SIG-M5 treated with dmso at 0.1 percent for 504 hours (cell line): Measurements from ENCODE around the gene LBHD2.
A peak's percentile ranks its signal among the peaks of the same experiment; 100 is the strongest.
"Not testable (repeated sequence)": the region's sequence is repeated elsewhere in the genome, so short reads cannot be mapped to it uniquely, and the experiment has no call there.

Experiments used
- DNase-seq: peaks from one replicate; lab custom pipeline; 2025; ENCODE audit not compliant: unreplicated experiment; lab: John Stamatoyannopoulos, UW

The LBHD2 gene

DNA sequence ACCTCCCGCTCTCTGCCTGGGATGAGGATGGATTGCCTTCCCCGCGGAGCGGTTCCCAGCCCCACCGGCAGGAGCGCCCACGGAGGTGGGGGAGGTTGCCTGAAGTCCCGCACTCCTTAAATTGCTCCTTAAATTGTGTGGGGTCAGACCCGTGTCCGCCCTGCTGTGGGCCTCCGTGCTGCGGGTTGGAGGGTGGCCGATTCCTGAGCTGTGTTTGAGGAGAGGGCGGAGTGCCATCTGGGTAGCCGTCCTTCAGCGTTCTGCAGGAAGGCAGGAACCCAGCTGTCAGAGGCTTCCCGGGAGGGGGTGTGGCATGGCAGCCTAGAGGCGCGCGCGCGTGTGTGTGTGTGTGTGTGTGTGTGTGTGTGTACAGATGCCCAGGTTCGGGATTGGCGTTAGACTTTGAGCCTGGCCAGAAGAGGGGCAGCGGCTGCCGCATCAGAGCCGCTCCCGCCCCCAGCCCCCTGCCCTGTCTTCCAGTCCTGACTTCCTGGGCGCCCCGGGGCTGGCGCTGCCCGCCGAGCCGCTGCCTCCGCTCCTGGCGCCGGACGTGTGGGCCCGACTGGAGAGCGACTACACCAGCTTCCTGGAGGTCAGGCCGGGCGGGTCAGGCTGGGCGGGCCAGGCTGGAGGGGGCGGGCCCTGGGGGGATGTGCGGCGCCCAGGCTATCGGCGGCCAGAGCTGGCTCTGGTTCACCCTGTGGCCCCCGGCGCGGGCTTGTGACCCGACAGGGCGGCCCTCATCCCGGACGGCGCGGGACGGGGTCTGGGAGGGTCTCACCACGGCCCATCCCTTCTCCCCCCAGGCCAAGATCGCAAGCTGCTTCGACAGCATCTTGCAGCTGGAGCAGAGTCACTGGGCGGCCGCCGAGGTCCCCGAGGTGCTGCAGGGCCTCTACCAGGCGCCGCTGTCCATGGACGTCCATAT, 19.7 kb downstream of the LBHD2 start:
- DNase-seq: peak; percentile 14

DNA sequence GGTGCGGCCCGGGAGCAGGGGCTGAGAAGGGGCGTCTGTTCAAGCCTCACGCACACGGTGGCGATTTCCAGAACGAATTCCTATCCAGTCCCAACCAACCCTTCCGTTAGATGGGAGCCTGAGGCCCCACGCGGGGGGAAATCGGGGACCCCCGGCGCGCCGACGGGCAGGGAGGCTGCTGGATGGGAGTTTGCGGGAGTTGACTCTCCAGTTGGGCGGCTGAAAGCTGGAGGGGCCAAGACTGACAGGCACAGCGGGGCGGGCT, 20.3 kb downstream of the LBHD2 start:
- DNase-seq: no peak

DNA sequence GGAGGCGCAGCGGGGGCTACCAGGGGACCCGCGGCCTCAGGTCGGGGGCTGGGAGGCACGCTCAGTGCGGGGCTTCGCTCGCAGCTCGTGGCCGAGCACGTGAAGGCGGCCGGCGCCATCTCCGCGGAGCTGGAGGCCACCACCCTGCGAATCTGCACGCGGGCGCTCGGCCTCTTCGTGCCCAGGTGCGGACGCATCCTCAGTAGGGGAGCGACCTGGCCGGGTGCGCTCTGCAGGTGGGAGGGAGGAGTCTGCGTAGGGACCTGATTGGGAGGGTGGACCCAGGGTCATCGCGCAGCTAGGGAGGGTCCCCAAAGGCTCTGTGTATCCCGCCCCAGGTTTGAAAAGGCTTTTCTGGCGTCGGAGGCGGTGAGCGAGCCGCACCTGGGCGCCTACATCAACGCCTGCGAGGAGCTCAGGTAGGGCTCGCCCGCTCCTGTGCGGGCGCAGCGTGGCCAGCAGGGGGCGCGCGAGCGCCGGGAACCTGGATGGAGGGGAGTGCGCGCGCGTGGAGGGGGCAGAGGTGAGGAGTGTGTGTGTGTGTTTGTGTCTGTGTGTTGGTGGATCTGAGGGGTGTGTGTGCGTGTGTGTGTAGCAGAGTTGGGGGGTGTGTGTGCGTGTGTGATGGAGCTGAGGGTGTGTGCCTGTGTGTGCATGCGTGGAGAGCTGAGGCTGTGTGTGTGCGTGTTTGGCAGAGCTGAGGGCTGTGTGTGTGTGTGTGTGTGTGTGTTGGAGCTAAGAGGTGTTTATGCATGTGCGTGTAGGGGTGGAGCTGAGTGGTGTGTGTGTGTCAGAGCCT, 20.8 kb downstream of the LBHD2 start:
- peak; percentile 42 for DNase-seq

DNA sequence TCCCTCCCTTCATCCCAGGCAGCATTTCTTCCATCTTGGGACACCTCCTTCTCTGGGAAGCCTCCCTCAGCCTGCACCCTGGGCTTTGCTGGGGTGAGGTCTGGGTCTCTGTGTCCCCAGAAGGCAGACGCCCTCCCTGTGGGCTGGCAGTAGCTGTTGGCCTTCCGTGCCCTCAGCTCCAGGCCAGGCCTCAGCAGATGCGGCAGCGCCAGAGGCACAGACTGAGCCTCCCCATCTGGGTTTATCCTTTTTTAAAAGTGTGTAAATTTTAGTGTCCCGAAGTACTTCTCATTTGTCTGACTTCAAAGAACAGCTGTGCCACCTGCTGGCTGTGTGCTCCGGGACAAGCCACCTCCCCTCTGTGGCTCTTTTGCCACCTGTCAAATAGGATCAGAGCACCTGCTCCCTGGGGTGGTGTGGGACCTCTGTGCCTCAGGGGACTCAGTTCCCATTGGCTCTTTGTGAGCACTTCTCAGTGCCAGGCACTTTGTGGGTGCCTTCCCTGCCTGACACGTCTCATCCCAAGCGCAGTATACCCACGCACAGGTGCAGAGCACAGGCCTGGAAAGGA, 21.7 kb downstream of the LBHD2 start:
- peak; percentile 33 for DNase-seq

DNA sequence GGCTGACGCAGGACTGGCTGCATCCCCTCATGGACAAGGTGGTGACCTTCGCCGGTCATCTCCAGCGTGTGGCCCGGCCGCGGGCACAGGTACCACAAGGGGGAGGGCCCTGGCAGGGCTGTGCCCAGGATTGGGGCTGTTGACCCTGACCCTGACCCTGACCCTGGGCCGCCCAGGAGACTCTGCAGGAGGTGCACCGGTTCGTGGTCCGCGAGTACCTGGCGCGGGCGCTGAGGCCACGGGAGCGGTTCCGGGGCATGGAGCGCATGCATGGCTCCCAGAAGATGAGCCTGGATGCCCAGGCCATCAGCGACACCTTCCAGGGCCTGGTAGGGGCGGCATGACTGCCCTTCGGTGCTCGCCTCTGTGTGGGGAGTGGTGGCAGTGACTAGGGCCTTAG, 23.4 kb downstream of the LBHD2 start:
- DNase-seq: no peak

DNA sequence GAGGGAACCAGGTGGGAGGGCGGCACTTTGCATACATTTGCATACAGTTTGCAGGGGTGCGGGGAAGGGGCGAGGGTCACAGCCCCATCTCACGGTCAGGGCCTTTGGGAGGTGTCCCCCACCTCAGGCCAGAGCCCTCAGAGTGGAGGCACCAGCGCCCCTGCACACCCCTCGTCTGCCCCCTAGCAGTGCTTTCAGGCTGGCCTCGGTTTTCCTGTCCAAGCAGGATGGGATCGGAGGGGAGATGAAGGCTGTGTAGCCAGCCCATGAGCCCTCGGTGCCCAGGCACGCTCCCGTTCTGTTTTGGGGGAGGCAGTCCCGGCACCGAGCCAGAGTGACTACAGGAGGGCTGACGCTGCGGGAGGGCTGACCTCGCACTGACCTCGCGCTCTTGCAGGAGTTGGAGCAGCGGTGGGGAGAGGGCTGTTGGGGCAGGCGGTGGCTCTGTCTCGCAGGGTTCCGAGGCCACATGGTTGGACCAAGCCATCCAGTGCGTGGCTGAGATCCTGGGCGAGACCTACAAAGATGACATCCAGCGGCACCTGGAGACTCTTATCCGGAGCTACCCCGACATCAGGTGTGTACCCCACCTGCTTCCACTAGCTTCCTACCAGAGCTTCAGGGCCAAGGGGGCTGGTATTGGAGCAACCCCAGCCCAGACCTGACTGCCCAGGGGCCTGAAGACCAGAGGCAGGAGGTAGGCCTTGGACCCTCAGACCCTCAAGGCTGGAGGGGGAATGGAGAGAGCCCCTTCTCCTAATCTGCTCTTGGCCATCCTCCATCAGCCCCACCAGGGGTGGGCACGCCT, 24.1 kb downstream of the LBHD2 start:
- no peak for DNase-seq

DNA sequence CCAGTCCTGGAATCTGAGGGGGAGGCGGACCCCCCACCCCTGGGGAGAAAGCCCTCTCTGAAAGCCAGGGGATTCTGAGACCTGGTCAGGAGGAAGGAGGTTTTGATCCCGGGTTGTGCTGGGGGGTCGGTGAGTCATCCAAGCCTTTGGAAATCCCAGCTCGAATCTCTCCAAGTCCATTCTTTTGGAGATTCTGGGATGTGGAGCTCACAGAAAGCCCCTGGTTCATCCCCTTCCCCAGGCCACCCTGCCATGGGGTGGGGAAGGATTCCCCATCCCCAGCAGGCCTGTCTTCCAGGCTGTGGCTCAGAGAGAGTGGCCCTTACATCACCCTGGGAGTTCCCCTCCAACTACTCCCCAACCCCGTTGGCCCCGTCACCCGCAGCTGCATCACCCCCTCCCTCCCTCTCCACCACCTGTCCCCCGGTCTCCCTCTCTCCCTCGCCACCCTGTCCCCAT, 24.8 kb downstream of the LBHD2 start:
- DNase-seq: no peak

DNA sequence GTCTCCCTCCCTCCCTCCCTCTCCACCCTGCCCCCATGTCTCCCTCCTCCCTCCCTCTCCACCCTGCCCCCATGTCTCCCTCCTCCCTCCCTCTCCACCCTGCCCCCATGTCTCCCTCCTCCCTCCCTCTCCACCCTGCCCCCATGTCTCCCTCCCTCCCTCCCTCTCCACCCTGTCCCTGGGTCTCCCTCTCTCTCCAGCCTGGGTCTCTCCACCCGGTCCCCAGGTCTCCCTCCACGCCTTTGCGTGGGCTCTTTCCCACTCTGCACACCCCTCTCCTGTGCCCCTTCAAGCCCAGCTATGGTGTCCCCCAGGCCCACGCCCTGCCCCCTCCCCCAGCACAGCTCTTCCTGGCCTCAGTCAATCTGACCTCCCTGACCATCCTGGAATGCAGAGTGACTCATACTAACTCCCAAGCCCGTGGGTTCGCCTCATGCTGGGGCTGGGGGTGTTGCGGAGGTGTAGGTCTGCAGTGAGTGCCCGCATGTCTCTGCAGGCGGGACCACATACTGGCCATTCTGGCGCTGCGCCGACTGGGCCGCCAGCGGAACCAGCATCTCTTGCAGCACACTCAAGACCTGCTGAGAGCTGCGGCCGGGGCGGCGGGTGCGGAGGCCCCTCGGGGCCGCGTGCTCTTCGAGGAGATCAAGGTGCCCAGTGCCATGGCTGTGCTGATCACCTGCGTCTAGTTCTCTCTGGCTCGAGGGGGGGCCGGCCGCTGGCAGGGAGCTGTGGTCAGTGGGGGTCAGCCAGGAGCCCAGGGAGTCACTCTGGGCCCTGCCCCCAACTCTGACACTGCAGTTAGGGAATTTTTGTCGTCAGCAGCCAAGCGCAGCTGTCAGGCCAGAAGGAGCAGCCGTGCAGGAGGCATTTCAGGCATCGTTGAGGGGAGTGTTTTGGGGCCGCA, 25.8 kb downstream of the LBHD2 start:
- no peak for DNase-seq

DNA sequence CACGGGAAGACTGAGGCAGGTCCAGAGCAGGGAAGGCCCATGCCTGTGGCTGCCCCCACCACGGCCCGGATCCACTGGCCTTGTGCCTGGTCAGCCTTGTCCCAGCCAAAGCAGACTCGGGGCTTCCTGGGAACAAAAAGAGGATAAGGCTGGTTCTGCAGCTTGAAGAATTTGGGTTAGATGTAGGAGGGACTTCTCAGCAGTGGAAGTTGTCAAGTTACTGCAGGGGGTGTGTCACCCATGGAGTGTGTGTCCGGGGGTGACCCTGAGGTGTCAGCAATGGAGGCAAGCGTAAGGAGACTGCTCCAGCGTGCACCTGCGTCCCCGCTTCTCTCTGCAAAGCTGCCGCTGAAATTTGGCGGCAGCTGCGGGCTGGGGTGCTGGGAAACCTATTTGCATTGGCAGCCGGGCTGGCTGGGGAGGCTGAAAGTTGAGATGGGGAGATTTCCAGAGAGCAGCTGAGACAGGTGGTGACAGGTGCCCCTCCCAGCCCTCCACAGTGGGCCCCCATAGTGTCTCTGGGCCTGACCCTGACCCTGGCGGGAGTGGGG, 26.7 kb downstream of the LBHD2 start:
- DNase-seq: no peak

DNA sequence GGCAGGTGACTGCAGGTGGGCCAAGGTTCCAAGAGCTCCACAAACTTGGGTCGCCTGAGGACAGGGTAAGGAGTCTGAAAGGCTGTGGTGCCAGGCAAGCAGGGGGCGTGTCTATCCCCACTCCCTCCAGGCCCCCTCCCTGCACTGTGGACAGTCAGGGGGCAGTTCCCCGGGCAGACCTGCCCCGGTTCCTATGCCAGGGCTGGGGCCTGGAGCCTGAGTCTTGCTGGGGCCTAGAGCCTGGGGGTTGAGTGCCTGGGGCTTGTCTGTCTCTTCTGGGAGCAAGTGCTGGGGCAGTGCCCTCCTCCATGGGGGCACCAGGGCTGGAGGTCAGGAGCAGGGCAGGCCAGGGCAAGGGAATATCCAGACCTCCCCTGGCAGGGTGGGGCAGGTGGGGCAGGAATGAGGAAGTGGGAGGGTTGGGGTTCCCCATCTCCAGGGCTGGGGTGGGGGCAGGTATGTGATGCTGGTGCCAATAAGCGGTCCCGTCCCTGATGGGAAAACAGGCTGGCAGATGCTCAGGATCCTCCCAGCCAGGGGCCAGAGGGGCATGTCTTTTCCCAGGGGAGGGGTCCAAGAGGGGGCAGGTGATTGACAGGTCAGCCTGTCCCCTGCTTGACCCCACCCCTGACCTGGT, 27.3 kb downstream of the LBHD2 start:
- DNase-seq: no peak

DNA sequence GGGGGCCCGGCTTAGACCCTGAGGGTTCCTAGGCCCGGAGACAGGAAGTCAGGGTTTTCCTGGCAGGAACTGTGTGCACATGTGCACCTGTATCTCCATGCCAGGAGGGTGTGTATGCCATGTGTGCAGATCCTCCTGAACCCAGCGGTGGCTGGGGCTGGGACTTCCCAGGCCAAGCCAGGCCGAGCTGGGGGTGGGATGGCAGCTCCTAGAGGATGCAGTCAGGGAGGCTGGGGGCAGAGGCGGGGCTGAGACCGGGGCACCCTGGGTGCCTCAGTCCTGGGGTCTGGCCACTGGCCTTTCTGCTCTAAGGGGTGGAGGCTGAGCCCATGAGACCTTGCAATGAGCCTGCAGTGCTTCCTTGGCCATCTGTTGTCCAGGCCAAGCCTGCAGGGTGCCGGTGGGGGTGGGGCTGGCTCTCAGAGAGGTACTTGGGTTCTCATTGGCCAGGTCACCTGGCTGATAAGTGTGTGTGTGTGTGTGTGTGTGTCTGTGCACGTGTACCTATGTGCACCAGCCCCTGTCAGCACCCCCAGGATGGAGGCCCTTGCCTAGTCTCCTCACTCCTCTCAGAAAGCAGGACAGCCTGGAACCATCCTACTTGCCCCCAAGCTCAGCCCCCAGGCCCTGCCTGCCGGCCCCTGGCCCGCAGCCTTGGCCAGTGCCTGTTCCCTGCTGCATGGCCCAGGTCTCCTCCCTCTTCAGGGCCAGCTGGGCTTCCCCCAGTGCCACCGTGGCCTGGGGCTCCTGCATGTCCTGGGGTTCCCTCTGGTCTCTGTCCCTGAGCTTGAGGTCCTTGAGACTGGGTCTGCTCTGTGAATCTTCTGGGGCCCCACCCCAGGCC, 28.6 kb downstream of the LBHD2 start:
- DNase-seq: no peak

DNA sequence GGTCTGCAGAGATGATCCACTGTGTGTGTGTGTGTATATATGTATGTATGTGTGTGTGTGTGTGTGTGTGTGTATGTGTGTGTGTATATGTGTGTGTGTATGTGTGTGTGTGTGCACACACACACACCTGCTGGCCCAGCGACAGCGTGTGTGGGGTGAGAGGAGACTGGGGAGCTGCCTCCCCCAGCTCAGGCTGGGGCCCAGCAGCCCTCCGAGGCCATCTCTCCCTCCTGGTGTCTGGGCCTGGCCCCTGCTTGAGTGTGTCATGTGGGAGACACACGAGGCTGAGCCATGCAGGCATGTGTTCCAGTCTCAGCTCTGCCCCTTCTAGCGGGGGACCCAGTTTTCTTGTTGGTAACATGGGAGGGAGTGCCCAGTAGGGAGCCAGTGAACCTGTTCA, 29.3 kb downstream of the LBHD2 start:
- no peak for DNase-seq

DNA sequence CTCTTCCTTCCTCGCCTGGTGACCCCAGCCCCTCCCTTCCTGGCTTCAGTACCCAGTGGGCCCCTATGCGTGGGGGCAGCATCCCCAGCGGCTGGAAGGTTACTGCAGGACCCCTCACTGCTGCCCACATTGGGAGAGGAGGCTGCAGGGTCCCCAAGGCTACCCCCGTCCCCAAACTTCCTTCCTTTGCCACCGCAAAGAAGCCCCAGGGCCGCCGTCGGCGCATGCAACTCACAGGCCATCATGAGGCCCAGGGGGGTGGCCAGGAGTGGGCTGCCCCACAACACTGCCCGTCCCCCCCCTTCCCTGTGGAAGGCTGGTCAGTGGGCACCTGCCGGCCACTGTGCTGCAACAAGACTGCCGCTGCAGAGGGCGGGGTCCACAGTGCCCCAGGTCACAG, 29.8 kb downstream of the LBHD2 start:
- no peak for DNase-seq

DNA sequence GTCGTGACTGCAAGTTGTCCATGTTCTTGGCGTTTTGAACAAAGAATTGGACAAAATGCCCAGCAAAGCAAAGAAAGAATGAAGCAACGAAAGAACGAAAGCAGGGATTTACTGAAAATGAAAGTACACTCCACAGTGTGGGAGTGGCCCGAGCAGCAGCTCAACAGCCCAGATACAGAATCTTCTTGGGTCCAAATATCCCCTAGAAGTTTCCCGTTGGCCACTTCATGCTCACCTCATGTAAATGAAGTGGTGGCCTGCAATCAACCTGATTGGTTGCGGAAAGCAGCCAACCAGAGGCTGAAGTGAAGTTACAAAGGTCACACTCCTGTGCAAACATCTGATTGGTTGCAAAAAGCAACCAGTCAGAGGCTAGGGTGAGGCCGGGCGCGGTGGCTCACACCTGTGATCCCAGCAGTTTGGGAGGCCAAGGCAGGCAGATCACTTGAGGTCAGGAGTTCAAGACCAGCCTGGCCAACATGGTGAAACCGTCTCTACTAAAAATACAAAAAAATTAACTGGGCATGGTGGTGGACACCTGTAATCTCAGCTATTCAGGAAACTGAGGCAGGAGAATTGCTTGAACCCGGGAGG, 31.2 kb downstream of the LBHD2 start:
- not testable (repeated sequence) for DNase-seq

DNA sequence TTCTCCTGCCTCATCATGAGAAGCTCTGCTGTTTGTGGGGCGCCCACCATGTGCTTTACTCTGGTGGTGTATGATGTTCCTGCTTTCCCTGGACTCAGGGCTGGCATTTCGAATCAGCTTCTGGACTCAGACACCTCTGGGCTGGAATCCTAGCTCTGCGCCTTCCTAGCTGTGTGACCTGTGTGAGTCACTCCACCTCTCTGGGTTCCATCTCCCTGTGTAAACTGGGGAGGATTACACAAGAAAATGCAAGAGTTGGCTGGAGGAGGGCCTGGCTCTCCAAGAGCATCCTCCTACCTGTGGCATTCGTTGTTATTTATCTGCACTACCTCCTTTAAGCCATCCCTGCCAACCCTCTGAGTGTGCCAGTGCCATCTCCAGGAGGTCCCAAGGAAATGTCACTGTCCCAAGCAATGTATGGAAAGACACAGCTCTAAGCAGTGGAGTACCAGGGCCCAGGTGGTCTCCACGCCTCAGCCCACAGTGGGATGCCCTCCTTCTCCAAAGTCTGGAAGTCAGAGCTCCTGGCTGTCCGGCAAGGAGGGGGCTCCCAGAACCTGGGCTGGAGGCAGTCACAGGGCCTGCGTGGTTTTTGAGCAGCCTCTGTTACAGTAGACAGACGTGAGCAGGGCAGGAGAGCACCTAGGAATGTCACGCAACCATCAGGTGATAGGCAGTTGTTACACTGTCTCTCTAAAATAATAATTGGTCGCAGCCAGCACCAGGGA, 32.0 kb downstream of the LBHD2 start:
- DNase-seq: peak; percentile 6

DNA sequence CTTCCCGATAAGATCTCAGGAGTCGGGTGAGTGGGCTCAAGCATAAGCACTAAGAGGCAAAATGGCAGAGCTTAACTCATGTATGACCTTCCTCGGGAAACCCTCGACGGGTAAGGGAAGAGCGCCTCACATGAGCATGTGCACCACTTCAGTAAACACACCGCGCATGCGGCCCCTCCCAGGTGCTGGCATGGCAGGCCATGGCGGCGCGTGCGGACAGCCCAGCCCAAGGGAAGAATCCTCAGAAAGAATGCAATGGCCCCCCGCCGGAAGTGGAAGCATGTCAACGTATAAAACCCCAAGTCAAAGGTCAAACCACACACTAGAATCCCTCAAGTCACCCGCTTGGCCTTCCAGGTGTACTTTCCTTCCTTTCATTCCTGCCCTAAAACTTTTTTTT, 32.6 kb downstream of the LBHD2 start:
- DNase-seq: no peak

DNA sequence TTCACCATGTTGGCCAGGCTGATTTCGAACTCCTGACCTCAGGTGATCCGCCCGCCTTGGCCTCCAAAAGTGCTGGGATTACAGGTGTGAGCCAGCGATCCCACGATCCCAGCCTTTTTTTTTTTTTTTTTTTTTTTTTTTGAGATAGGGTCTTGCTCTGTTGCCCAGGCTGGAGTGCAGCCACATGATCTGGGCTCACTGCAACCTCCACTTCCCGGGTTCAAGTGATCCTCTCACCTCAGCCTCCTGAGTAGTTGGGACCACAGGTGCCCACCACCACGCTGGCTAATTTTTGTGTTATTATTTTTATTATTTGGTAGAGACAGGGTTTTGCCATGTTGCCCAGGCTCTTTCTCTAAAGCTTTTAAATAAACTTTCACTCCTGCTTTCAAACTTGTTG, 33.5 kb downstream of the LBHD2 start:
- DNase-seq: not testable (repeated sequence)
